A549 (cell line): ENCODE results near the gene MAGEA1.

Source experiments
- CBX8 ChIP-seq: fragments of 200-600 bp; sonication (generic); IDR thresholded peaks from 2 replicates; pipeline ENCODE4 v1.6.1; 2016
- CEBPB ChIP-seq, 2 experiments: fragments of >200 bp in 1 of 2; sonication (Bioruptor Twin) in 1 of 2; formaldehyde crosslinking in 1 of 2; IDR thresholded peaks; 2 replicates each; pipeline ENCODE4 v1.6.1; 2012 to 2016
- CTCF ChIP-seq: fragments of >200 bp; sonication (Bioruptor Twin); formaldehyde crosslinking; IDR thresholded peaks from 3 replicates; pipeline ENCODE4 v1.5.1; 2016
- HOXA7 ChIP-seq: fragments of 250-450 bp; sonication (Bioruptor Pico); IDR thresholded peaks from 2 replicates; pipeline ENCODE4 v1.5.0; 2020; ENCODE audit warnings: mild to moderate bottlenecking, moderate library complexity
- MAX ChIP-seq: IDR thresholded peaks from 2 replicates; pipeline ENCODE4 v1.6.1; 2012
- POLR2A ChIP-seq: IDR thresholded peaks from 2 replicates; pipeline ENCODE4 v1.6.1; 2012; ENCODE audit warnings: mild to moderate bottlenecking, low read length
- RAD21 ChIP-seq, 2 experiments: fragments of >200 bp in 1 of 2; sonication (Bioruptor Twin) in 1 of 2; formaldehyde crosslinking in 1 of 2; IDR thresholded peaks in 1 of 2; conservative IDR thresholded peaks in 1 of 2; 2 replicates in 1 of 2; 3 replicates in 1 of 2; pipeline ENCODE4 v1.6.1; 2012 to 2018; ENCODE audit warnings: inconsistent platforms in 1 of 2
- SMC3 ChIP-seq: fragments of >200 bp; sonication (Bioruptor Twin); formaldehyde crosslinking; IDR thresholded peaks from 3 replicates; pipeline ENCODE4 v1.6.1; 2018; ENCODE audit warnings: inconsistent platforms
- ZNF302 ChIP-seq: fragments of 250-450 bp; sonication (Bioruptor Pico); IDR thresholded peaks from 2 replicates; pipeline ENCODE4 v1.9.0; 2021; ENCODE audit warnings: inconsistent platforms, mild to moderate bottlenecking, moderate library complexity

GRCh38 chrX:153181822-153182221 is 2.7 kb downstream of the MAGEA1 start:
- TF ChIP-seq POLR2A (no peak), MAX (no peak), CTCF (no peak), SMC3 (no peak), ZNF302 (no peak), CEBPB (IDR thresholded peaks at IDR 0.05) (no peak), CBX8 (no peak), HOXA7 (no peak), RAD21 (conservative IDR thresholded peaks at IDR 0.05 in 1 of 2, IDR thresholded peaks at IDR 0.05 in 1 of 2) (no peak)
